GM18858 (cell line): ENCODE measurements around the gene GALNT2.

Source experiments
- ATAC-seq: cut with Tn5 transposase; IDR thresholded peaks from one replicate; pipeline ENCODE4 v1.9.1; 2021; ENCODE audit not compliant: unreplicated experiment

Gene GALNT2

GRCh38 chr1:230066466-230067404, at the start of gene GALNT2:
TSS of gene GALNT2 (plus strand) at chr1:230067238. CDS start at chr1:230067281, 43 bp downstream.
- ATAC-seq = peak; percentile 80

GRCh38 chr1:230020451-230020850, 46.6 kb upstream of the GALNT2 start:
- no peak for ATAC-seq

- ATAC-seq = no peak
Measured at GRCh38 chr1:230022666-230023380, 44.2 kb upstream of the GALNT2 start.

GRCh38 chr1:230025686-230026085, 41.4 kb upstream of the GALNT2 start:
- ATAC-seq = no peak

- ATAC-seq = no peak
Measured at GRCh38 chr1:230026139-230026538, 40.9 kb upstream of the GALNT2 start.

GRCh38 chr1:230026572-230026971, 40.5 kb upstream of the GALNT2 start:
- ATAC-seq = no peak

- ATAC-seq = no peak
Measured at GRCh38 chr1:230028602-230029223, 38.3 kb upstream of the GALNT2 start.

- no peak for ATAC-seq
Measured at GRCh38 chr1:230029244-230029941, 37.6 kb upstream of the GALNT2 start.

GRCh38 chr1:230030122-230030821, 36.8 kb upstream of the GALNT2 start:
- ATAC-seq = no peak

GRCh38 chr1:230031131-230031530, 35.9 kb upstream of the GALNT2 start:
- ATAC-seq = no peak

- no peak for ATAC-seq
Measured at GRCh38 chr1:230032516-230033281, 34.3 kb upstream of the GALNT2 start.

- no peak for ATAC-seq
Measured at GRCh38 chr1:230037261-230037660, 29.8 kb upstream of the GALNT2 start.

GRCh38 chr1:230040440-230040839, 26.6 kb upstream of the GALNT2 start:
- ATAC-seq = no peak

- no peak for ATAC-seq
Measured at GRCh38 chr1:230043081-230043480, 24.0 kb upstream of the GALNT2 start.

GRCh38 chr1:230044729-230045128, 22.3 kb upstream of the GALNT2 start:
- no peak for ATAC-seq

- ATAC-seq = no peak
Measured at GRCh38 chr1:230047114-230047865, 19.7 kb upstream of the GALNT2 start.

- ATAC-seq = no peak
Measured at GRCh38 chr1:230048322-230048721, 18.7 kb upstream of the GALNT2 start.

- no peak for ATAC-seq
Measured at GRCh38 chr1:230048922-230049321, 18.1 kb upstream of the GALNT2 start.

- no peak for ATAC-seq
Measured at GRCh38 chr1:230049731-230050130, 17.3 kb upstream of the GALNT2 start.
